ENCODE measurements around the gene ARMH4.

Gene ARMH4

GRCh38 chr14:57970594-57970993, 181.4 kb downstream of the ARMH4 start:
- H3K9ac ChIP-seq (ENCODE audit: low read length), result no peak overlapping the region
- no peaks in the 10 kb centered on the region for H3K9me3 ChIP-seq (ENCODE audit: control insufficient read depth, low read length)
- no peaks in the 10 kb centered on the region for H3K36me3 ChIP-seq (ENCODE audit: control insufficient read depth, insufficient read depth, low read length)
- H3K27me3 ChIP-seq (ENCODE audit: control insufficient read depth, insufficient read depth, low read length), result no peaks in the 10 kb centered on the region
- no peak overlapping the region for H3K4me3 ChIP-seq (ENCODE audit: low read length)
- H3K4me1 ChIP-seq (ENCODE audit: control insufficient read depth, insufficient read depth, low read length), result no peaks in the 10 kb centered on the region

- Histone ChIP-seq H3K9ac (ENCODE audit: low read length) (no peak overlapping the region), H3K36me3 (ENCODE audit: control insufficient read depth, insufficient read depth, low read length) (no peaks in the 10 kb centered on the region), H3K4me3 (ENCODE audit: low read length) (no peak overlapping the region), H3K4me1 (ENCODE audit: control insufficient read depth, insufficient read depth, low read length) (no peaks in the 10 kb centered on the region), H3K9me3 (ENCODE audit: control insufficient read depth, low read length) (no peaks in the 10 kb centered on the region), H3K27me3 (ENCODE audit: control insufficient read depth, insufficient read depth, low read length) (no peaks in the 10 kb centered on the region)
These were observed 181.8 kb downstream of the ARMH4 start for GRCh38 chr14:57970175-57970574.

GRCh38 chr14:57963071-57963470, 188.9 kb downstream of the ARMH4 start:
- Histone ChIP-seq H3K27me3 (ENCODE audit: control insufficient read depth, insufficient read depth, low read length) (no peaks in the 10 kb centered on the region), H3K36me3 (ENCODE audit: control insufficient read depth, insufficient read depth, low read length) (no peaks in the 10 kb centered on the region), H3K9ac (ENCODE audit: low read length) (no peak overlapping the region), H3K4me3 (ENCODE audit: low read length) (no peak overlapping the region), H3K4me1 (ENCODE audit: control insufficient read depth, insufficient read depth, low read length) (no peaks in the 10 kb centered on the region), H3K9me3 (ENCODE audit: control insufficient read depth, low read length) (no peaks in the 10 kb centered on the region)

GRCh38 chr14:57962325-57963035, 189.5 kb downstream of the ARMH4 start:
- H3K4me3 ChIP-seq (ENCODE audit: low read length), result no peak overlapping the region
- no peak overlapping the region for H3K9ac ChIP-seq (ENCODE audit: low read length)
- no peaks in the 10 kb centered on the region for H3K27me3 ChIP-seq (ENCODE audit: control insufficient read depth, insufficient read depth, low read length)
- no peaks in the 10 kb centered on the region for H3K9me3 ChIP-seq (ENCODE audit: control insufficient read depth, low read length)
- no peaks in the 10 kb centered on the region for H3K4me1 ChIP-seq (ENCODE audit: control insufficient read depth, insufficient read depth, low read length)
- no peaks in the 10 kb centered on the region for H3K36me3 ChIP-seq (ENCODE audit: control insufficient read depth, insufficient read depth, low read length)

GRCh38 chr14:57961786-57962060, 190.3 kb downstream of the ARMH4 start:
- H3K27me3 ChIP-seq (ENCODE audit: control insufficient read depth, insufficient read depth, low read length), result no peaks in the 10 kb centered on the region
- no peaks in the 10 kb centered on the region for H3K36me3 ChIP-seq (ENCODE audit: control insufficient read depth, insufficient read depth, low read length)
- no peak overlapping the region for H3K9ac ChIP-seq (ENCODE audit: low read length)
- no peaks in the 10 kb centered on the region for H3K4me1 ChIP-seq (ENCODE audit: control insufficient read depth, insufficient read depth, low read length)
- no peaks in the 10 kb centered on the region for H3K9me3 ChIP-seq (ENCODE audit: control insufficient read depth, low read length)
- H3K4me3 ChIP-seq (ENCODE audit: low read length), result no peak overlapping the region

- Histone ChIP-seq H3K4me3 (ENCODE audit: low read length) (no peak overlapping the region), H3K27me3 (ENCODE audit: control insufficient read depth, insufficient read depth, low read length) (no peaks in the 10 kb centered on the region), H3K4me1 (ENCODE audit: control insufficient read depth, insufficient read depth, low read length) (no peaks in the 10 kb centered on the region), H3K9ac (ENCODE audit: low read length) (no peak overlapping the region), H3K36me3 (ENCODE audit: control insufficient read depth, insufficient read depth, low read length) (no peaks in the 10 kb centered on the region), H3K9me3 (ENCODE audit: control insufficient read depth, low read length) (no peaks in the 10 kb centered on the region)
These were observed 190.8 kb downstream of the ARMH4 start for GRCh38 chr14:57960946-57961785.

GRCh38 chr14:57957441-57957840, 194.6 kb downstream of the ARMH4 start:
- Histone ChIP-seq H3K9me3 (ENCODE audit: control insufficient read depth, low read length) (no peaks in the 10 kb centered on the region), H3K27me3 (ENCODE audit: control insufficient read depth, insufficient read depth, low read length) (no peaks in the 10 kb centered on the region), H3K4me3 (ENCODE audit: low read length) (no peak overlapping the region), H3K9ac (ENCODE audit: low read length) (no peak overlapping the region), H3K4me1 (ENCODE audit: control insufficient read depth, insufficient read depth, low read length) (no peaks in the 10 kb centered on the region), H3K36me3 (ENCODE audit: control insufficient read depth, insufficient read depth, low read length) (no peaks in the 10 kb centered on the region)

All from mucosa of stomach (tissue), 1 donor.